Natural killer cell treated with Interleukin-12 subunit alpha and Interleukin-12 subunit beta and Interleukin-15 and Interleukin-18, amount 100 ng/mL, for 72 hours (primary cell): Measurements from ENCODE around the gene UBALD1. TPM values are rescaled to one million over a fixed set of nuclear protein-coding genes. Genes with fewer than 3 reads are reported as not detected.

ENCODE experiments used
- total RNA-seq, 2 donors: library from RNA; stranded (reverse); gene quantifications; one replicate each; pipeline ENCODE4 v1.2.3, GENCODE V29; 2022

UBALD1 gene
- total RNA-seq, 2 donors from 2014 or later = 17.4 to 27.9 TPM

Other genes starting within 250 kb of the UBALD1 start
- gene VASN, start 243.0 kb downstream of the UBALD1 start, total RNA-seq = under 1 TPM in 1 of 2 donors, not detected in 1; 0.33 TPM
- 100 to 1,000 TPM; 140 to 166 TPM for gene CORO7, start 198.3 kb downstream of the UBALD1 start, total RNA-seq
- gene DNAJA3, start 189.0 kb downstream of the UBALD1 start, total RNA-seq = 10 to 100 TPM; 55.0 to 99.8 TPM
- gene NMRAL1, start 140.3 kb downstream of the UBALD1 start, total RNA-seq = 10 to 100 TPM; 40.7 to 80.9 TPM
- gene HMOX2, start 138.5 kb downstream of the UBALD1 start, total RNA-seq = 100 to 1,000 TPM in 1 of 2 donors, 10 to 100 TPM in 1; 99.5 to 102 TPM
- gene CDIP1, start 76.1 kb downstream of the UBALD1 start, total RNA-seq = 10 to 100 TPM; 24.5 to 28.2 TPM
- gene C16orf96, start 58.5 kb downstream of the UBALD1 start, total RNA-seq = not detected
- 100 to 1,000 TPM in 1 of 2 donors, 10 to 100 TPM in 1; 86.9 to 105 TPM for gene MGRN1, start 9.9 kb upstream of the UBALD1 start, total RNA-seq
- gene NUDT16L1, start 78.7 kb upstream of the UBALD1 start, total RNA-seq = 10 to 100 TPM; 37.3 to 57.0 TPM
- gene ANKS3, start 119.4 kb upstream of the UBALD1 start, total RNA-seq = 10 to 100 TPM; 19.0 to 39.1 TPM
- gene DNAAF8, start 119.6 kb upstream of the UBALD1 start, total RNA-seq = under 1 TPM in 1 of 2 donors, not detected in 1; 0.53 TPM
- 10 to 100 TPM; 12.2 to 20.9 TPM for gene ZNF500, start 152.3 kb upstream of the UBALD1 start, total RNA-seq
- gene SEPTIN12, start 173.5 kb upstream of the UBALD1 start, total RNA-seq = not detected
- gene SMIM22, start 180.5 kb upstream of the UBALD1 start, total RNA-seq = not detected
- 1 to 10 TPM; 3.8 to 7.1 TPM for gene ROGDI, start 187.7 kb upstream of the UBALD1 start, total RNA-seq
- gene GLYR1, start 232.4 kb upstream of the UBALD1 start, total RNA-seq = 100 to 1,000 TPM; 126 to 156 TPM
- gene UBN1, start 232.6 kb upstream of the UBALD1 start, total RNA-seq = 10 to 100 TPM; 43.8 to 55.9 TPM